Fibroblast of villous mesenchyme (primary cell): Measurements from ENCODE around the gene SLC35A2. TPM values are rescaled to one million over a fixed set of nuclear protein-coding genes. Genes with fewer than 3 reads are reported as not detected.

Source experiments
- DNase-seq: peaks from one replicate; pipeline ENCODE4 v3.0.0-alpha.2; 2010; ENCODE audit warnings: low read depth
- H3K4me3 ChIP-seq: 2 replicates; pipeline ENCODE4 v1.5.1; 2011; ENCODE audit warnings: low read depth, mild to moderate bottlenecking, low read length
- CTCF ChIP-seq: IDR thresholded peaks from 2 replicates; pipeline ENCODE4 v1.5.1; 2012; ENCODE audit warnings: low read depth, mild to moderate bottlenecking, low read length; ENCODE audit not compliant: insufficient read depth
- total RNA-seq: library from RNA; depleted of rRNA; stranded (reverse); fragments of >200 nt; gene quantifications from 2 replicates; pipeline ENCODE4 v1.2.3, GENCODE V29; 2012

Gene SLC35A2
- total RNA-seq, 1 donor, result 25.5 TPM

- no peak for DNase-seq
- no peak overlapping the region for H3K4me3 ChIP-seq
- TF ChIP-seq CTCF, result no peak
Measured at GRCh38 chrX:48927123-48927522, 15.7 kb upstream of the SLC35A2 start.

- TF ChIP-seq CTCF, result no peak
- no peak for DNase-seq
- no peak overlapping the region for H3K4me3 ChIP-seq
Measured at GRCh38 chrX:48924270-48924669, 12.8 kb upstream of the SLC35A2 start.

GRCh38 chrX:48923771-48924170, 12.3 kb upstream of the SLC35A2 start:
- no peak for TF ChIP-seq CTCF
- H3K4me3 ChIP-seq, result no peak overlapping the region
- no peak for DNase-seq

GRCh38 chrX:48920718-48921104, 9.3 kb upstream of the SLC35A2 start:
- H3K4me3 ChIP-seq, result no peak overlapping the region
- TF ChIP-seq CTCF, result no peak
- no peak for DNase-seq

GRCh38 chrX:48919947-48920717, 8.7 kb upstream of the SLC35A2 start:
- no peak for DNase-seq
- H3K4me3 ChIP-seq, result no peak overlapping the region
- TF ChIP-seq CTCF, result no peak

GRCh38 chrX:48919360-48919841, 8.0 kb upstream of the SLC35A2 start:
- TF ChIP-seq CTCF, result no peak
- H3K4me3 ChIP-seq, result peak overlapping the region; percentile 67
- DNase-seq, result no peak

GRCh38 chrX:48918643-48919340, 7.3 kb upstream of the SLC35A2 start, which contains the start of gene PIM2:
Gene PIM2 (minus strand): TSS chrX:48919024. CDS start chrX:48918834, 190 bp downstream.
- TF ChIP-seq CTCF, result no peak
- H3K4me3 ChIP-seq, result peak within 1 kb of the TSS; percentile 67
- peak; percentile 90 for DNase-seq
